NCI-H2196 (cell line): ENCODE data around the gene UBE2I.

Experiments used
- DNase-seq: peaks from one replicate; lab custom pipeline; 2025; ENCODE audit not compliant: unreplicated experiment; lab: John Stamatoyannopoulos, UW

UBE2I gene

GRCh38 chr16:1277151-1277598 is 32.3 kb upstream of the UBE2I start:
- DNase-seq = no peak

- no peak for DNase-seq
Observed at GRCh38 chr16:1277617-1278282, 31.7 kb upstream of the UBE2I start.

- DNase-seq = no peak
Observed at GRCh38 chr16:1278477-1278876, 31.0 kb upstream of the UBE2I start.

GRCh38 chr16:1279081-1279944 is 30.1 kb upstream of the UBE2I start:
- DNase-seq = no peak

- no peak for DNase-seq
Observed at GRCh38 chr16:1279945-1280589, 29.4 kb upstream of the UBE2I start.

GRCh38 chr16:1280783-1281182 is 28.7 kb upstream of the UBE2I start:
- no peak for DNase-seq

GRCh38 chr16:1281517-1281916 is 27.9 kb upstream of the UBE2I start:
- no peak for DNase-seq

GRCh38 chr16:1282324-1282973 is 27.0 kb upstream of the UBE2I start:
- DNase-seq = no peak

GRCh38 chr16:1283296-1283695 is 26.1 kb upstream of the UBE2I start:
- no peak for DNase-seq

GRCh38 chr16:1283996-1284616 is 25.3 kb upstream of the UBE2I start:
- no peak for DNase-seq

GRCh38 chr16:1285669-1286512 is 23.5 kb upstream of the UBE2I start:
- DNase-seq = no peak

GRCh38 chr16:1286513-1287094 is 22.8 kb upstream of the UBE2I start:
- DNase-seq = no peak

GRCh38 chr16:1287982-1288670 is 21.3 kb upstream of the UBE2I start:
- no peak for DNase-seq

GRCh38 chr16:1288813-1289476 is 20.5 kb upstream of the UBE2I start:
- peak; percentile 25 for DNase-seq

GRCh38 chr16:1289477-1289866 is 20.0 kb upstream of the UBE2I start:
- DNase-seq = no peak

- no peak for DNase-seq
Observed at GRCh38 chr16:1290063-1290501, 19.4 kb upstream of the UBE2I start.

GRCh38 chr16:1290860-1291575 is 18.4 kb upstream of the UBE2I start:
- peak; percentile 77 for DNase-seq

GRCh38 chr16:1291576-1291974 is 17.9 kb upstream of the UBE2I start:
- DNase-seq = peak; percentile 86
